IMR-90 (cell line): ENCODE results near the gene NFKB1. TPM values are rescaled to one million over a fixed set of nuclear protein-coding genes. Genes with fewer than 3 reads are reported as not detected.

ENCODE experiments used
- ATAC-seq: fragments of 200-7000 bp; cut with Tn5 transposase; 2 replicates; pipeline ENCODE4 v1.9.1; 2020; ENCODE audit warnings: low read depth, mild to moderate bottlenecking, moderate library complexity
- BruUV-seq: library from RNA; stranded (reverse); fragments of 400-500 nt; replicated peaks from 2 replicates; lab custom pipeline; 2021; lab: Mats Ljungman, UMichigan
- CTCF ChIA-PET: fragments of 300-600 bp; formaldehyde crosslinking; extraction: SDS; loops from one replicate; lab custom pipeline; 2021; ENCODE audit warnings: antibody characterized with exemption; lab: Yijun Ruan, JAX
- POLR2A ChIA-PET: fragments of 300-600 bp; sonication (Branson Sonifier 250); formaldehyde crosslinking; loops from one replicate; lab custom pipeline; 2022; ENCODE audit warnings: antibody characterized with exemption; ENCODE audit not compliant: unreplicated experiment; lab: Charles Lee
- DNase-seq: peaks from one replicate; pipeline ENCODE4 v3.0.0; 2013
- H2AFZ ChIP-seq: replicated peaks from 2 replicates; pipeline ENCODE3; 2013; ENCODE audit warnings: low read length, mild to moderate bottlenecking; ENCODE audit not compliant: poor library complexity
- H2AK5ac ChIP-seq: 2 replicates; pipeline ENCODE4 v1.6.1; 2013; ENCODE audit warnings: low read depth, low read length, inconsistent platforms
- H2AK9ac ChIP-seq: replicated peaks from 2 replicates; pipeline ENCODE3; 2013; ENCODE audit warnings: mild to moderate bottlenecking, low read depth, low read length, moderate library complexity; ENCODE audit not compliant: poor library complexity
- H2BK120ac ChIP-seq: 2 replicates; pipeline ENCODE4 v1.6.1; 2013; ENCODE audit warnings: low read depth, low read length, inconsistent platforms
- H2BK15ac ChIP-seq: 3 replicates; pipeline ENCODE4 v1.6.1; 2013; ENCODE audit warnings: low read depth, low read length, inconsistent platforms
- H2BK20ac ChIP-seq: 2 replicates; pipeline ENCODE4 v1.6.1; 2013; ENCODE audit warnings: low read depth, mild to moderate bottlenecking, inconsistent platforms, low read length, moderate library complexity
- H2BK5ac ChIP-seq: 2 replicates; pipeline ENCODE4 v1.6.1; 2013; ENCODE audit warnings: mild to moderate bottlenecking, low read depth, low read length, inconsistent platforms; ENCODE audit not compliant: poor library complexity, severe bottlenecking
- H3K14ac ChIP-seq: replicated peaks from 2 replicates; pipeline ENCODE4 v1.6.1; 2013; ENCODE audit warnings: low read depth, low read length, inconsistent platforms
- H3K18ac ChIP-seq: 2 replicates; pipeline ENCODE4 v1.6.1; 2013; ENCODE audit warnings: low read depth, low read length, control low read depth
- H3K23ac ChIP-seq: 2 replicates; pipeline ENCODE4 v1.6.1; 2013; ENCODE audit warnings: low read depth, low read length, inconsistent platforms
- H3K27ac ChIP-seq: 2 replicates; pipeline ENCODE4 v1.5.1; 2013; ENCODE audit warnings: mild to moderate bottlenecking, control low read depth, low read length; ENCODE audit not compliant: insufficient read depth
- H3K27me3 ChIP-seq: 2 replicates; pipeline ENCODE4 v1.6.1; 2013; ENCODE audit warnings: low read length; ENCODE audit not compliant: control insufficient read depth, insufficient read depth
- H3K36me3 ChIP-seq: 2 replicates; pipeline ENCODE4 v1.6.1; 2013; ENCODE audit warnings: low read length, mixed read lengths; ENCODE audit not compliant: control insufficient read depth, insufficient read depth
- H3K4ac ChIP-seq: 2 replicates; pipeline ENCODE4 v1.6.1; 2013; ENCODE audit warnings: low read depth, low read length, inconsistent platforms
- H3K4me1 ChIP-seq: 2 replicates; pipeline ENCODE4 v1.6.1; 2013; ENCODE audit warnings: low read length, mixed read lengths; ENCODE audit not compliant: control insufficient read depth, insufficient read depth
- H3K4me2 ChIP-seq: 2 replicates; pipeline ENCODE4 v1.6.1; 2013; ENCODE audit warnings: low read depth, mild to moderate bottlenecking, control low read depth, low read length, moderate library complexity
- H3K4me3 ChIP-seq: 2 replicates; pipeline ENCODE4 v1.5.1; 2013; ENCODE audit warnings: low read depth, mild to moderate bottlenecking, control low read depth, low read length, moderate library complexity; ENCODE audit not compliant: insufficient read depth
- H3K56ac ChIP-seq: 2 replicates; pipeline ENCODE4 v1.6.1; 2013; ENCODE audit warnings: low read length, inconsistent platforms; ENCODE audit not compliant: insufficient read depth; ENCODE audit errors: extremely low read depth
- H3K79me1 ChIP-seq, 2 experiments: 2 replicates each; pipeline ENCODE4 v1.6.1; 2013; ENCODE audit warnings: low read length in 2 of 2, inconsistent platforms in 1 of 2, low read depth in 1 of 2
- H3K9ac ChIP-seq: 2 replicates; pipeline ENCODE4 v1.6.1; 2013; ENCODE audit warnings: low read depth, low read length, control low read depth
- H3K9me1 ChIP-seq: 2 replicates; pipeline ENCODE4 v1.6.1; 2013; ENCODE audit warnings: low read length, inconsistent platforms; ENCODE audit not compliant: insufficient read depth
- H3K9me3 ChIP-seq: 2 replicates; pipeline ENCODE4 v1.6.1; 2013; ENCODE audit warnings: low read length; ENCODE audit not compliant: control insufficient read depth, insufficient read depth
- H4K20me1 ChIP-seq: 2 replicates; pipeline ENCODE4 v1.6.1; 2013; ENCODE audit warnings: low read length, inconsistent platforms; ENCODE audit not compliant: insufficient read depth
- H4K5ac ChIP-seq: 2 replicates; pipeline ENCODE4 v1.6.1; 2013; ENCODE audit warnings: mild to moderate bottlenecking, low read depth, low read length, control low read depth
- H4K8ac ChIP-seq, 2 experiments: 2 replicates each; pipeline ENCODE4 v1.6.1; 2013; ENCODE audit warnings: low read depth in 2 of 2, low read length in 2 of 2, control low read depth in 1 of 2, inconsistent platforms in 1 of 2
- H4K91ac ChIP-seq: 2 replicates; pipeline ENCODE4 v1.6.1; 2013; ENCODE audit warnings: low read depth, low read length, inconsistent platforms; ENCODE audit not compliant: insufficient read depth
- CEBPB ChIP-seq: IDR thresholded peaks from 2 replicates; pipeline ENCODE4 v1.6.1; 2012; ENCODE audit warnings: low read depth, low read length, improper control_type of control experiment
- NFE2L2 ChIP-seq: fragments of 150-350 bp; IDR thresholded peaks from 2 replicates; pipeline ENCODE4 v1.6.1; 2016; ENCODE audit warnings: low read depth, mild to moderate bottlenecking, low read length
- RAD21 ChIP-seq: IDR thresholded peaks from 2 replicates; pipeline ENCODE4 v1.6.1; 2012; ENCODE audit warnings: low read length, improper control_type of control experiment
- RCOR1 ChIP-seq: IDR thresholded peaks from 2 replicates; pipeline ENCODE4 v1.6.1; 2012; ENCODE audit warnings: mild to moderate bottlenecking, low read length, improper control_type of control experiment; ENCODE audit not compliant: insufficient replicate concordance
- WGBS, 2 experiments: methylation state at CpG; one replicate each; pipeline versions ENCODE4 v1.1.5 to v1.1.7; 2013; ENCODE audit warnings: missing lambda C conversion rate in 2 of 2; ENCODE audit not compliant: insufficient read length in 1 of 2; ENCODE audit errors: extremely low coverage in 2 of 2; 5-methylcytosine and 5-hydroxymethylcytosine counted together
- dilution Hi-C: fragments of 300-500 bp; cut with HindIII; formaldehyde crosslinking; loops from one replicate; pipeline ENCODE4 v1.14.3; 2018; ENCODE audit warnings: low sequenced_read_pairs; ENCODE audit not compliant: unreplicated experiment
- in situ Hi-C: fragments of 300-500 bp; cut with MboI; formaldehyde crosslinking; loops from 3 replicates; pipeline ENCODE4 v1.14.3; 2019; ENCODE audit warnings: low sequenced_read_pairs, inconsistent platforms, mixed read lengths
- intact Hi-C: fragments of 100-400 bp; cut with micrococcal nuclease; formaldehyde crosslinking; loops from 2 replicates; pipeline ENCODE4 v1.10.0; 2022
- polyA plus RNA-seq, 3 experiments: library from polyadenylated mRNA; depleted of rRNA; stranded (reverse); fragments of >200 nt; gene quantifications; 2 replicates each; pipeline ENCODE4 v1.2.3, GENCODE V29; 2012; ENCODE audit warnings: low replicate concordance in 1 of 3
- total RNA-seq: library from RNA; depleted of rRNA; stranded (reverse); fragments of >200 nt; gene quantifications from 2 replicates; pipeline ENCODE4 v1.2.3, GENCODE V29; 2012
- TF ChIP-seq, protein P1 (sequence below): fragments of 150-350 bp; IDR thresholded peaks from 2 replicates; pipeline ENCODE4 v1.6.1; 2017; ENCODE audit warnings: mild to moderate bottlenecking, antibody characterized with exemption, low read length, low read depth
- TF ChIP-seq, protein P2 (sequence below): fragments of 150-350 bp; IDR thresholded peaks from 2 replicates; pipeline ENCODE4 v1.6.1; 2016; ENCODE audit warnings: low read depth, mild to moderate bottlenecking, low read length, moderate library complexity, borderline replicate concordance

NFKB1 gene
- total and polyA plus RNA-seq, 2 of the 4 experiments (the other 2 are of a cell fraction), result 19.8 to 24.6 TPM

DNA sequence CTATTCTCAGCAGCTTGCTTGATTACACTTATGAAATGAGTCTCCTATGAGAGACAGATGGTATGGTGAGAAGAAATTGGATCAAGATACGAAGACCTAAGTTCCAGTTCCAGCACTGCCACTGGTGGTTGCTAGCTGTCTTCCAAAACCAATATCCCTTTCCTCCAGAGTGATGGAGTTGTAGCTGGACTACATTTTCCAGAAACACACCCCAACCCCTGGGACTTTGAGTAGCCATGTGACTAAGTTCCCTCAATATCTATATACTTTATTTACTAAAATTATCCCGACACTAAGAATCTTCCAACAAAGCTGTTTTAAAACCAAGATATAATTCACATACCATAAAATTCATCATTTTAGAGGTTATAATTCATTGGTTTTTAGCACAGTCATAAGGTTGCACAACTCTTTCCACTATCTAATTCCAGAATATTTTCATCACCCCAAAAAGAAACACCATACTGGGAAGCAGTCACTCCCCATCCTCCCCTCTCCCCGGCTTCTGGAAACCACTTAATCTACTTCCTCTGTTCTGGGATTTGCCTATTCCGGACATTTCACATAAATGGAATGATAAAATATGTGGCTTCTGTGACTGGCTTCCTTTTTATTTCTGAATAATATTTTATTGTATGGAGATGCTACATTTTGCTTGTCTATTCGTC lies 141.6 kb downstream of the NFKB1 start (continued):
- TF ChIP-seq NFE2L2, result peak; percentile 26; the same call in 1 of the 2 replicates

DNA sequence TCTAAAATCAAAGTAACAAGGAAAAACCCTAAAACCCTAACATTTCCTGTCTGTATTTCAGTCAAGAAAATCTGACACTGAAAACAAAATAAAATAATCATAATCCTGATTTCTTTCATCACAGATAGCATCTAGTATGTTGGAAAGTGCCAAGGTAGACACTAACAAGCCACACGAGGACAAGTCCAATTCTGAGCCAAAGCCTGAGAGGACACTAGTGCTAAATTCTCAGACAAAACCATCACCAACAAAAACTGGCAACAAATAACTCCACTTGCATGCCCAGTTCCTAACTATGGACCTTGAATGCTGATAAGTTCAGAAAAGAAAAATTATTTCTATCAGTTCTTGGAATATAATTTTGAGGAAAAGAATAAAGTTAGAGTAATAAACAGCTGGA lies 146.0 kb downstream of the NFKB1 start:
- DNase-seq (no peak), ATAC-seq (no peak)
- no peak overlapping the region for H3K14ac ChIP-seq
- H2AK5ac ChIP-seq, result no peak overlapping the region
- no peaks in the 10 kb centered on the region for H3K27me3 ChIP-seq
- dilution Hi-C loops (no loop called here), intact Hi-C loops (no loop called here), in situ Hi-C loops (no loop called here)
- H3K79me1 ChIP-seq, result no peaks in the 10 kb centered on the region
- H3K36me3 ChIP-seq, result peaks cover 6% of the 10 kb centered on the region; the same call in 1 of the 2 replicates
- no peak overlapping the region for H2BK15ac ChIP-seq
- no peak overlapping the region for H2BK120ac ChIP-seq
- H3K9me3 ChIP-seq, result no peaks in the 10 kb centered on the region
- H3K4ac ChIP-seq, result no peak overlapping the region
- no peak overlapping the region for H3K56ac ChIP-seq
- no peak overlapping the region for H3K27ac ChIP-seq
- no peaks in the 10 kb centered on the region for H3K9me1 ChIP-seq
- H4K91ac ChIP-seq, result no peak overlapping the region
- no peak overlapping the region for H2BK20ac ChIP-seq
- H3K18ac ChIP-seq, result no peak overlapping the region
- no peak overlapping the region for H4K8ac ChIP-seq
- no TSS peak for BruUV-seq
- H2BK5ac ChIP-seq, result no peak overlapping the region
- H2AK9ac ChIP-seq, result no peak overlapping the region
- H2AFZ ChIP-seq, result no peak overlapping the region
- H4K5ac ChIP-seq, result no peak overlapping the region
- H3K4me2 ChIP-seq, result no peak overlapping the region
- H3K4me3 ChIP-seq, result no peak overlapping the region
- no peak overlapping the region for H3K23ac ChIP-seq
- no peak overlapping the region for H3K9ac ChIP-seq
- no peaks in the 10 kb centered on the region for H4K20me1 ChIP-seq
- ChIA-PET CTCF (no interaction called here), POLR2A (no interaction called here)
- WGBS, 2 experiments, result no CpG with 5 or more reads among the region's 1 CpG
- TF ChIP-seq, protein P1, sequence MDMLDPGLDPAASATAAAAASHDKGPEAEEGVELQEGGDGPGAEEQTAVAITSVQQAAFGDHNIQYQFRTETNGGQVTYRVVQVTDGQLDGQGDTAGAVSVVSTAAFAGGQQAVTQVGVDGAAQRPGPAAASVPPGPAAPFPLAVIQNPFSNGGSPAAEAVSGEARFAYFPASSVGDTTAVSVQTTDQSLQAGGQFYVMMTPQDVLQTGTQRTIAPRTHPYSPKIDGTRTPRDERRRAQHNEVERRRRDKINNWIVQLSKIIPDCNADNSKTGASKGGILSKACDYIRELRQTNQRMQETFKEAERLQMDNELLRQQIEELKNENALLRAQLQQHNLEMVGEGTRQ, result no peak
- TF ChIP-seq, protein P2, sequence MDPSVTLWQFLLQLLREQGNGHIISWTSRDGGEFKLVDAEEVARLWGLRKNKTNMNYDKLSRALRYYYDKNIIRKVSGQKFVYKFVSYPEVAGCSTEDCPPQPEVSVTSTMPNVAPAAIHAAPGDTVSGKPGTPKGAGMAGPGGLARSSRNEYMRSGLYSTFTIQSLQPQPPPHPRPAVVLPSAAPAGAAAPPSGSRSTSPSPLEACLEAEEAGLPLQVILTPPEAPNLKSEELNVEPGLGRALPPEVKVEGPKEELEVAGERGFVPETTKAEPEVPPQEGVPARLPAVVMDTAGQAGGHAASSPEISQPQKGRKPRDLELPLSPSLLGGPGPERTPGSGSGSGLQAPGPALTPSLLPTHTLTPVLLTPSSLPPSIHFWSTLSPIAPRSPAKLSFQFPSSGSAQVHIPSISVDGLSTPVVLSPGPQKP, result no peak
- TF ChIP-seq RCOR1, result no peak
- no peak for TF ChIP-seq CEBPB
- no peak for TF ChIP-seq RAD21
- peaks cover 2% of the 10 kb centered on the region; the same call in 1 of the 2 replicates for H3K4me1 ChIP-seq
